Transverse colon (tissue), 3 donors: ENCODE measurements around the gene ENDOV.

ENCODE experiments used
- POLR2A ChIP-seq: fragments of 450-650 bp; IDR thresholded peaks from one replicate; pipeline ENCODE4 v1.6.1; 2016; ENCODE audit warnings: antibody characterized with exemption, mild to moderate bottlenecking, moderate library complexity
- TF ChIP-seq, protein P1 (sequence below), 5 experiments: fragments of 200-600 bp in 3 of 5; fragments of 450-650 bp in 2 of 5; sonication (generic) in 3 of 5; IDR thresholded peaks; 1 replicate in 2 of 5; 2 replicates in 3 of 5; pipeline ENCODE4 v1.5.1; 2016 to 2017; ENCODE audit warnings: antibody characterized with exemption in 5 of 5, inconsistent platforms in 3 of 5, mild to moderate bottlenecking in 2 of 5, moderate library complexity in 1 of 5

- TF ChIP-seq, protein P1, sequence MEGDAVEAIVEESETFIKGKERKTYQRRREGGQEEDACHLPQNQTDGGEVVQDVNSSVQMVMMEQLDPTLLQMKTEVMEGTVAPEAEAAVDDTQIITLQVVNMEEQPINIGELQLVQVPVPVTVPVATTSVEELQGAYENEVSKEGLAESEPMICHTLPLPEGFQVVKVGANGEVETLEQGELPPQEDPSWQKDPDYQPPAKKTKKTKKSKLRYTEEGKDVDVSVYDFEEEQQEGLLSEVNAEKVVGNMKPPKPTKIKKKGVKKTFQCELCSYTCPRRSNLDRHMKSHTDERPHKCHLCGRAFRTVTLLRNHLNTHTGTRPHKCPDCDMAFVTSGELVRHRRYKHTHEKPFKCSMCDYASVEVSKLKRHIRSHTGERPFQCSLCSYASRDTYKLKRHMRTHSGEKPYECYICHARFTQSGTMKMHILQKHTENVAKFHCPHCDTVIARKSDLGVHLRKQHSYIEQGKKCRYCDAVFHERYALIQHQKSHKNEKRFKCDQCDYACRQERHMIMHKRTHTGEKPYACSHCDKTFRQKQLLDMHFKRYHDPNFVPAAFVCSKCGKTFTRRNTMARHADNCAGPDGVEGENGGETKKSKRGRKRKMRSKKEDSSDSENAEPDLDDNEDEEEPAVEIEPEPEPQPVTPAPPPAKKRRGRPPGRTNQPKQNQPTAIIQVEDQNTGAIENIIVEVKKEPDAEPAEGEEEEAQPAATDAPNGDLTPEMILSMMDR (IDR thresholded peaks at IDR 0.05): no peak
- no peak for TF ChIP-seq POLR2A
These were observed 29.9 kb upstream of the ENDOV start for GRCh38 chr17:80385046-80385445.
